H9 (cell line): ENCODE data around the gene CRMP1. TPM values are rescaled to one million over a fixed set of nuclear protein-coding genes. Genes with fewer than 3 reads are reported as not detected.

ENCODE experiments used
- DNase-seq: peaks from one replicate; pipeline ENCODE4 v3.0.0-alpha.2; 2017
- H2AFZ ChIP-seq: one replicate; pipeline ENCODE4 v1.6.1; 2013; ENCODE audit warnings: mild to moderate bottlenecking, low read length, control low read depth, moderate library complexity
- H2AK5ac ChIP-seq: 2 replicates; pipeline ENCODE4 v1.6.1; 2013; ENCODE audit warnings: low read length, control low read depth, mixed read lengths; ENCODE audit not compliant: insufficient read length
- H2BK120ac ChIP-seq: one replicate; pipeline ENCODE4 v1.6.1; 2013; ENCODE audit warnings: low read depth, mild to moderate bottlenecking, low read length, control low read depth, inconsistent platforms; ENCODE audit not compliant: poor library complexity, severe bottlenecking
- H2BK12ac ChIP-seq: 2 replicates; pipeline ENCODE4 v1.6.1; 2013; ENCODE audit warnings: low read length, control low read depth, mixed read lengths, low read depth; ENCODE audit not compliant: insufficient read length
- H2BK15ac ChIP-seq: 2 replicates; pipeline ENCODE4 v1.6.1; 2013; ENCODE audit warnings: low read depth, low read length, control low read depth
- H2BK20ac ChIP-seq: one replicate; pipeline ENCODE4 v1.6.1; 2013; ENCODE audit warnings: low read depth, mild to moderate bottlenecking, low read length, control low read depth, inconsistent platforms; ENCODE audit not compliant: poor library complexity, severe bottlenecking
- H2BK5ac ChIP-seq: 2 replicates; pipeline ENCODE4 v1.6.1; 2013; ENCODE audit warnings: low read length, control low read depth, mixed read lengths; ENCODE audit not compliant: insufficient read length
- H3K14ac ChIP-seq: 2 replicates; pipeline ENCODE4 v1.6.1; 2013; ENCODE audit warnings: low read length, control low read depth; ENCODE audit not compliant: insufficient read depth
- H3K18ac ChIP-seq: 2 replicates; pipeline ENCODE4 v1.6.1; 2013; ENCODE audit warnings: low read depth, mild to moderate bottlenecking, mixed read lengths, low read length, control low read depth; ENCODE audit not compliant: insufficient read length
- H3K23ac ChIP-seq: 2 replicates; pipeline ENCODE4 v1.6.1; 2013; ENCODE audit warnings: low read length, control low read depth, mixed read lengths, low read depth; ENCODE audit not compliant: insufficient read length
- H3K23me2 ChIP-seq: 2 replicates; pipeline ENCODE4 v1.6.1; 2013; ENCODE audit warnings: low read depth, mild to moderate bottlenecking, mixed read lengths, low read length, control low read depth; ENCODE audit not compliant: insufficient read length, poor library complexity, severe bottlenecking
- H3K27ac ChIP-seq: 2 replicates; pipeline ENCODE4 v1.5.1; 2013; ENCODE audit warnings: low read length, control low read depth, mixed read lengths, low read depth; ENCODE audit not compliant: insufficient read length
- H3K27me3 ChIP-seq: 2 replicates; pipeline ENCODE4 v1.6.1; 2013; ENCODE audit warnings: low read length, control low read depth, inconsistent platforms; ENCODE audit not compliant: insufficient read depth
- H3K4ac ChIP-seq: 2 replicates; pipeline ENCODE4 v1.6.1; 2013; ENCODE audit warnings: low read depth, mild to moderate bottlenecking, control low read depth, inconsistent platforms, low read length, moderate library complexity
- H3K4me1 ChIP-seq: 2 replicates; pipeline ENCODE4 v1.6.1; 2013; ENCODE audit warnings: low read length, control low read depth, inconsistent platforms; ENCODE audit not compliant: insufficient read depth
- H3K4me2 ChIP-seq: 2 replicates; pipeline ENCODE4 v1.6.1; 2013; ENCODE audit warnings: low read length, control low read depth, mixed read lengths; ENCODE audit not compliant: insufficient read length, insufficient read depth
- H3K56ac ChIP-seq: 2 replicates; pipeline ENCODE4 v1.6.1; 2013; ENCODE audit warnings: low read depth, mild to moderate bottlenecking, mixed read lengths, low read length, control low read depth; ENCODE audit not compliant: insufficient read length
- H3K79me1 ChIP-seq: 2 replicates; pipeline ENCODE4 v1.6.1; 2013; ENCODE audit warnings: low read depth, mild to moderate bottlenecking, moderate library complexity, low read length, control low read depth, inconsistent platforms; ENCODE audit not compliant: insufficient read depth, poor library complexity, severe bottlenecking
- H3K79me2 ChIP-seq: 2 replicates; pipeline ENCODE4 v1.6.1; 2013; ENCODE audit warnings: low read length, control low read depth, inconsistent platforms; ENCODE audit not compliant: insufficient read depth
- H3K9ac ChIP-seq: 2 replicates; pipeline ENCODE4 v1.6.1; 2013; ENCODE audit warnings: low read length, control low read depth, mixed read lengths; ENCODE audit not compliant: insufficient read length; ENCODE audit errors: extremely low read depth
- H3K9me3 ChIP-seq: one replicate; pipeline ENCODE4 v1.6.1; 2013; ENCODE audit warnings: low read depth, low read length, inconsistent platforms; ENCODE audit not compliant: control insufficient read depth
- H3T11ph ChIP-seq: one replicate; pipeline ENCODE4 v1.6.1; 2013; ENCODE audit warnings: mild to moderate bottlenecking, low read length, control low read depth, inconsistent platforms
- H4K20me1 ChIP-seq: one replicate; pipeline ENCODE4 v1.6.1; 2013; ENCODE audit not compliant: control insufficient read depth, insufficient read length, insufficient read depth
- H4K5ac ChIP-seq: 2 replicates; pipeline ENCODE4 v1.6.1; 2013; ENCODE audit warnings: low read depth, mild to moderate bottlenecking, mixed read lengths, low read length, control low read depth; ENCODE audit not compliant: insufficient read length
- H4K8ac ChIP-seq: replicated peaks from 2 replicates; pipeline ENCODE4 v1.6.1; 2013; ENCODE audit warnings: low read length, control low read depth, mixed read lengths, low read depth; ENCODE audit not compliant: insufficient read length
- H4K91ac ChIP-seq: 2 replicates; pipeline ENCODE4 v1.6.1; 2013; ENCODE audit warnings: low read depth, mild to moderate bottlenecking, moderate library complexity, mixed read lengths, low read length, control low read depth; ENCODE audit not compliant: insufficient read length
- H3K27ac Mint-ChIP-seq, 3 experiments: 2 replicates in 2 of 3; 3 replicates in 1 of 3; pipeline ENCODE4 v1.8.0; 2020 to 2021; ENCODE audit warnings: mixed read lengths in 3 of 3, mild to moderate bottlenecking in 1 of 3, moderate library complexity in 1 of 3
- H3K27me3 Mint-ChIP-seq: 2 replicates; pipeline ENCODE4 v1.8.0; 2021; ENCODE audit warnings: low read depth, mild to moderate bottlenecking, moderate library complexity, mixed read lengths
- H3K36me3 Mint-ChIP-seq, 3 experiments: 2 replicates in 2 of 3; 3 replicates in 1 of 3; pipeline ENCODE4 v1.8.0; 2020 to 2021; ENCODE audit warnings: low read depth in 3 of 3, mixed read lengths in 3 of 3; ENCODE audit not compliant: insufficient read depth in 1 of 3
- H3K4me1 Mint-ChIP-seq, 2 experiments: 2 replicates each; pipeline ENCODE4 v1.8.0; 2020; ENCODE audit warnings: mixed read lengths in 2 of 2
- H3K4me3 Mint-ChIP-seq, 2 experiments: 2 replicates in 1 of 2; 3 replicates in 1 of 2; pipeline ENCODE4 v1.8.0; 2020 to 2021; ENCODE audit warnings: mild to moderate bottlenecking in 2 of 2, mixed read lengths in 2 of 2, moderate library complexity in 1 of 2
- H3K9me3 Mint-ChIP-seq, 2 experiments: 2 replicates in 1 of 2; 3 replicates in 1 of 2; pipeline ENCODE4 v1.8.0; 2020; ENCODE audit warnings: mild to moderate bottlenecking in 2 of 2, mixed read lengths in 2 of 2, moderate library complexity in 1 of 2
- WGBS: extraction: QIAGEN DNeasy Blood & Tissue Kit; methylation state at CpG from one replicate; pipeline ENCODE4 v1.1.7; 2013; ENCODE audit warnings: missing lambda C conversion rate, low lambda C conversion rate, mixed read lengths; ENCODE audit not compliant: insufficient read length; ENCODE audit errors: extremely low coverage; 5-methylcytosine and 5-hydroxymethylcytosine counted together
- total RNA-seq: library from RNA; stranded (reverse); gene quantifications from 2 replicates; pipeline ENCODE4 v1.2.1, GENCODE V29; 2021
- TF ChIP-seq, protein P1 (sequence below): fragments of 200-600 bp; sonication (generic); conservative IDR thresholded peaks from 3 replicates; pipeline ENCODE4 v1.8.0; 2021; ENCODE audit warnings: antibody characterized with exemption, mild to moderate bottlenecking

CRMP1 gene
- total RNA-seq, 1 experiment from 2014 or later, result 71.6 TPM

DNA sequence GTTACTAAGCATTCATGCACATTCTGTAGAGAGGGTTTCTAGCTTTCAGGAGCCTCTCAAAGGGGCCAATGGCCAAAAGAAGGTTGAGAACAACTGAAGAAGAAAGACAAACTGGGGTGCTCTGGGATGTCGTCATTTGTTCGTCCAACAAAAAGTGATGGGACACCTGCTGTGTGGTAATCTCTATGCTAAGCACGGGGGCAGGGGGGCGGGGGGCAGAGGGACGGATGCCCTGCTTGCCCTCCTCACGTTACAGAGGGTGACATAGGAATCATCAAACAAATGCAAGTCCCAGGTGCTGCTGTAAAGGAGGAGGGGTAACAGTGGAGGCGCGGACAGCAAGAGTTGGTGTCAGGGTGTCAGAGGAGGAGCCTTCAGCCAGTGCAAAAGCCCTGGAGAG lies 12.8 kb upstream of the CRMP1 start:
- H3K36me3 Mint-ChIP-seq, result peaks cover 0 to 3% (median 0%) of the 10 kb centered on the region in 3 experiments; a peak in 2 of 7 replicates
- H4K91ac ChIP-seq, result no peak overlapping the region
- H3K4ac ChIP-seq, result no peak overlapping the region
- no peaks in the 10 kb centered on the region for H3K79me2 ChIP-seq
- H3K9me3 ChIP-seq, result no peaks in the 10 kb centered on the region
- no peak overlapping the region for H4K5ac ChIP-seq
- WGBS, result no CpG with 5 or more reads among the region's 8 CpGs
- H3T11ph ChIP-seq, result no peak overlapping the region
- H3K27me3 ChIP-seq, result peaks cover 1% of the 10 kb centered on the region; the same call in 1 of the 2 replicates
- no peak overlapping the region for H2BK15ac ChIP-seq
- H3K4me1 Mint-ChIP-seq, result peaks cover 50 to 66% of the 10 kb centered on the region in 2 experiments
- TF ChIP-seq, protein P1, sequence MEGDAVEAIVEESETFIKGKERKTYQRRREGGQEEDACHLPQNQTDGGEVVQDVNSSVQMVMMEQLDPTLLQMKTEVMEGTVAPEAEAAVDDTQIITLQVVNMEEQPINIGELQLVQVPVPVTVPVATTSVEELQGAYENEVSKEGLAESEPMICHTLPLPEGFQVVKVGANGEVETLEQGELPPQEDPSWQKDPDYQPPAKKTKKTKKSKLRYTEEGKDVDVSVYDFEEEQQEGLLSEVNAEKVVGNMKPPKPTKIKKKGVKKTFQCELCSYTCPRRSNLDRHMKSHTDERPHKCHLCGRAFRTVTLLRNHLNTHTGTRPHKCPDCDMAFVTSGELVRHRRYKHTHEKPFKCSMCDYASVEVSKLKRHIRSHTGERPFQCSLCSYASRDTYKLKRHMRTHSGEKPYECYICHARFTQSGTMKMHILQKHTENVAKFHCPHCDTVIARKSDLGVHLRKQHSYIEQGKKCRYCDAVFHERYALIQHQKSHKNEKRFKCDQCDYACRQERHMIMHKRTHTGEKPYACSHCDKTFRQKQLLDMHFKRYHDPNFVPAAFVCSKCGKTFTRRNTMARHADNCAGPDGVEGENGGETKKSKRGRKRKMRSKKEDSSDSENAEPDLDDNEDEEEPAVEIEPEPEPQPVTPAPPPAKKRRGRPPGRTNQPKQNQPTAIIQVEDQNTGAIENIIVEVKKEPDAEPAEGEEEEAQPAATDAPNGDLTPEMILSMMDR, result no peak
- peak overlapping the region in 1 of 2 experiments; percentile 15; a peak in 2 of 5 replicates for H3K4me3 Mint-ChIP-seq
- H2BK20ac ChIP-seq, result no peak overlapping the region
- no peak overlapping the region for H2BK12ac ChIP-seq
- no peak overlapping the region for H3K14ac ChIP-seq
- no peak overlapping the region for H2BK5ac ChIP-seq
- peak; percentile 88 for DNase-seq
- H2BK120ac ChIP-seq, result no peak overlapping the region
- peaks cover 11% of the 10 kb centered on the region; the same call in 1 of the 2 replicates for H3K4me1 ChIP-seq
- no peak overlapping the region for H2AFZ ChIP-seq
- no peak overlapping the region for H3K18ac ChIP-seq
- peaks cover 92% of the 10 kb centered on the region for H3K27me3 Mint-ChIP-seq
- H3K23me2 ChIP-seq, result no peaks in the 10 kb centered on the region
- no peaks in the 10 kb centered on the region for H4K20me1 ChIP-seq
- H3K9me3 Mint-ChIP-seq, result peaks cover 7 to 9% of the 10 kb centered on the region in 2 experiments; a peak in 4 of 5 replicates
- no peak overlapping the region for H3K27ac ChIP-seq
- no peak overlapping the region for H4K8ac ChIP-seq
- H3K9ac ChIP-seq, result no peak overlapping the region
- peak overlapping the region; percentile 5 for H3K4me2 ChIP-seq
- 0 out of 7 replicates have a peak overlapping the region, but pooled peaks of 1 of the 3 experiments have one; percentile 5 for H3K27ac Mint-ChIP-seq
- H2AK5ac ChIP-seq, result no peak overlapping the region
- no peak overlapping the region for H3K23ac ChIP-seq
- no peak overlapping the region for H3K56ac ChIP-seq
- H3K79me1 ChIP-seq, result no peaks in the 10 kb centered on the region
